ENCODE measurements around the gene MKRN2.

- no peak for TF ChIP-seq NFYB (CRISPR knock-in tag; conservative IDR thresholded peaks at IDR 0.05; ENCODE audit: low read depth)
- no peak for TF ChIP-seq CTCF (IDR thresholded peaks at IDR 0.05)
These were observed 1.8 kb downstream of the MKRN2 start for GRCh38 chr3:12558706-12559105.

Measured in WTC11 (cell line).